Urothelium cell line (cell line): ENCODE measurements around the gene TMED4.
"Not testable (repeated sequence)": the region's sequence is repeated elsewhere in the genome, so short reads cannot be mapped to it uniquely, and the experiment has no call there.

ENCODE experiments used
- DNase-seq: peaks from one replicate; pipeline ENCODE4 v3.0.0; 2011; ENCODE audit warnings: low spot score, mixed read lengths
- FAIRE-seq: peaks from 2 replicates; lab custom pipeline; 2011; peaks lifted over from hg19 to GRCh38; lab: Jason Lieb, UNC

Gene TMED4

DNA sequence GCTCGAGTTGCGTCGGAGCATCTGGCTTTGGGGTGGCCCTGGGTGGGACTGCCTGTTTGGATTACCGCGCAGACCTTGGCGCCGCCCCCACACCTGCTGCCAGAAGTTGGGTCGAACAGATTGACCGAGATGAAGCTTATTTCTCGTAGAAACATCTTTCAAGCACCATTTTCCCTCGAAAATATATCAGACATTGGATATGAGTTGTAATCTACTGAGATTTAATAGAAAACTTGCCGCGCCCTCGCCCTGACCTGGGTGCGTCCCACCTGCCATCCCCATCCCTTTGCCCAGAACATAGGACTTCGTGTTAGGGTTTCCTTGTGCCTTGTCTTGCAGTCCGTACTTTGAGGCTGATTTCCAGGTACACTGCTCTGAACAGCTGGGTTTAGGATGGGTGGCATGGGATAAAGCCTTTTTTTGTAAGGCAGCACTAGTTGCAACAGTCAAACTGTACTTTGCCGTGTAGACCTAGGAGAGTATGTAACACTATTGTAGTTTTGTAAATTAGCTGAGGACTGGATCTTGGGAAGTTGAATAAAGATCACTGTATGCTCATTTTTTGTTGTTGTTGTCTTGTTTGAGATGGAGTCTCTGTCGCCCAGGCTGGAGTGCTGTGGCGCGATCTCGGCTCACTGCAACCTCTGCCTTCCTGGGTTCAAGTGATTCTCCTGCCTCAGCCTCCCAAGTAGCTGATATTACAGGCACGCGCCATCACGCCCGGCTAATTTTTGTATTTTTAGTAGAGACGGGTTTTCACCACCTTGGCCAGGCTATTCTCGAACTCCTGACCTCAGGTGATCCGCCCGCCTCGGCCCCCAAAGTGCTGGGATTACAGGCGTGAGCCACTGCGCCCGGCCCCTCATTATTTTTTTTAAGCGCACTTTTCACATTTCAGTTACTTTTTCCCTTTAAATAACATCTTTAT, 25.4 kb upstream of the TMED4 start:
- no peak for FAIRE-seq

DNA sequence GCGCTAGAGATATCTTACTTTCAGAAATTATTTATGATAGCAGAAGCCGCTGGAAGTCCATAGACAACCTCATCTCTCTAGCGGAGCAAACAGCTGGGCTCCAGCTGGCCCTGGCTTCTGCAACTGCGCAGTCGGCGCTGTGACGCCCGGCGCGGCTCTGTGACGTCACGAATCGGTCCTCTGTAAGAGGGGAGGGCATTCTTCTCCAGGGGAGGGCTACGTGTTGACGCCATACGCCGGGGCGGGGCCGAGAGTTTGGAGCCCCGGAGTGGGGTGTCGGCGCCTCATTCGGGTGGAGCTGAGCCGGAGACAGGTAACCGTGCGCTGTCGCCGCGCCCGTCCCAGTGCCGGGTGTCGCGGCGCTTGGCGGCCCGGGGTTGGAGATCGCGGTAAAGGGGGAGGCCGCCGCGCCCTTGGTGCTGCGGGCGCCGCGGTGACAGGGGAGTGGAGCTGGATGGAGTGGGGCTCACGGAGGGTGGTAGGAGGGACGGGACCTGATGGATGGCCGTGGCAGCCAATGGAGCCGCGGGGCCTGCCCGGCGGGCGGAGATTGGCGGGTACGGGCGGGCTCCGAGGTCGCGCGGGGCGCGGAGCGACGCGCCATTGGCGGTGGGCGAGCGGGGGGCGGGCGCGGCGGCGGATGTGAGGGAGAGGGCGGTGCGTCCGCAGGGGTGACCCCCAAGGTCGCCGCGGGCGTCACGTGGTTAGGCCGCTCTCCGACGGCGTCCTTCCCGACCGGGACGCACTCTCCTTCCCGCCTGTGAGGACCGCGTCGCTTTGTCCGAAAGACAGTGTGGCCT, 24.5 kb upstream of the TMED4 start, which contains the start of gene OGDH:
TSS of gene OGDH (plus strand) at position 287 of the 800 bp plus-strand sequence. CDS start 17,717 bp downstream, outside the sequence.
- FAIRE-seq (peak; percentile 87), DNase-seq (peak; percentile 100)

More for the DNA sequence above, 25.4 kb upstream of the TMED4 start:
- DNase-seq = no peak

DNA sequence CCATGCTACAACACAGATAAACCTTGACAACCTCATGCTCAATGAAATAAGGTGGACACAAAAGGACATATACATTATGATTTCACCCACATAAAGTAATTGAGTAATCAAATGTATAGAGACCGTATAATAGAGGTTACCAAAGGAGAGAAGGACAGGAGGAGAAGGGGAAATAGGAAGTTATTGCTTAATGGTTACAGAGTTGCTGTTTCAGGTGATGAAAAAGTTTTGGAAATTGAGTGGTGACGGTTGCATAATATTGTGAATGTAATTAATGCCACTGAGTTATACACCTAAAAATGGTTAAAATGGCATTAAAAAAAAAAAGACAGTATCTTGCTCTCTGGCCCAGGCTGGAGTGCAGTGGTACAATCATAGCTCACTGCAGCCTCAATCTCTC, 22.9 kb upstream of the TMED4 start:
- DNase-seq (no peak), FAIRE-seq (no peak)

DNA sequence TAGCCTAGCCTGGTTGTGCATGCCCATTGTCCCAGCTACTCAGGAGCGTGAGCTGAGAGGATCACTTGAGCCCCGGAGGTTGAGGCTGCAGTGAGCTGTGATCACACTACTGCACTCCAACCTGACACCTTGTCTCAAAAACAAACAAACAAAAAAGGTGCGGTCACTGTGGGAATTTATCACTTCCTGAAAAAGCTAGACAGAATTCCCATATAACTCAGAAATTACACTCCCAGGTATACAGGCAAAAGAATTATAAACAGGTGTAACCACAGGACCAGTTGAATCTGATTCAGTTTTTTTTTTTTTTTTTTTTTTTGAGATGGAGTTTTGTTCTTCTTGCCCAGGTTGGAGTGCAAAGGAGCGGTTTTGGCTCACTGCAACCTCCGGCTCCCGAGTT, 21.2 kb upstream of the TMED4 start:
- FAIRE-seq = no peak
- no peak for DNase-seq

DNA sequence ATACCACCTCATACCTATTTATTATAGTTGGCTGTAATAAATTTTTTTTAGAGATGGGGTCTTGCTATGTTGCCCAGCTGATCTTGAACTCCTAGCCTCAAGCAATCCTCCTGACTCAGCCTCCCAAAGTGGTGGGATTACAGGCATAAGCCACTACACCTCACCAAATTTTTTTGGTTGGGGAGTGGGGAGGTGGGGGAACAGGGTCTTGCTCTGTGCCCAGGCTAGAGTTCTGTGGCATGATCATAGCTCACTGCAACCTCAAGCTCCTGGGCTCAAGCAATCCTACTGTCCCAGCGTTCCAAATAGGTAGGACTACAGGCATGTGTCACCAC, 20.5 kb upstream of the TMED4 start:
- DNase-seq (no peak), FAIRE-seq (no peak)

DNA sequence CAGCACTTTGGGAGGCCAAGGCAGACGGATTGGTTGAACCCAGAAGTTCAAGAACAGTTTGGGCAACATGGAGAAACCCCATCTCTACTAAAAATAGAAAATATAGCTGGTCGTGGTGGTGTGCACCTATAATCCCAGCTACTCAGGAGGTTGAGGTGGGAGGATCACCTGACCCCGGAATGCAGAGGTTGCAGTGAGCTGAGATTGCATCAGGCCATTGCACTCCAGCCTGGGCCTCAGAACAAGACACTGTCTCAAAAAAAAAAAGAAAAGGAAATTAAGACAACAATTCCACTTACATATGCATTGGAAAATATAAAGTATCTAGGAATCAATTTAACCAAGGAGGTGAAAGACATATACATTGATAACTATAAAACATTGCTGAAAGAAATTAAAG, 17.2 kb upstream of the TMED4 start:
- FAIRE-seq = no peak

DNA sequence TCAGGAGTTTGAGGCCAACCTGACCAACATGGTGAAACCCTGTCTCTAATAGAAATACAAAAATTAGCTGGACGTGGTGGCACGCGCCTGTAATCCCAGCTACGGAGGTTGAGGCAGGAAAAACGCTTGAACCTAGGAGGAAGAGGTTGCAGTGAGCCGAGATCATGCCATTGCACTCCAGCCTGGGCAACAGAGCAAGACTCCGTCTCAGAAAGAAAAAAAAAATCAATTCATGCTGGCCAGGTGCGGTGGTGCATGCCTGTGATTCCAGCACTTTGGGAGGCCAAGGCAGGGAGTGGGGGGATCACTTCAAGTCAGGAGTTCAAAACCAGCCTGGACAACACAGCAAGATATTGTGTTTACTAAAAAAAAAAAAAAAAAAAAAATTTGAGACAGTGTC, 15.2 kb upstream of the TMED4 start:
- not testable (repeated sequence) for DNase-seq, FAIRE-seq

More for the DNA sequence above, 17.2 kb upstream of the TMED4 start:
- no peak for DNase-seq

DNA sequence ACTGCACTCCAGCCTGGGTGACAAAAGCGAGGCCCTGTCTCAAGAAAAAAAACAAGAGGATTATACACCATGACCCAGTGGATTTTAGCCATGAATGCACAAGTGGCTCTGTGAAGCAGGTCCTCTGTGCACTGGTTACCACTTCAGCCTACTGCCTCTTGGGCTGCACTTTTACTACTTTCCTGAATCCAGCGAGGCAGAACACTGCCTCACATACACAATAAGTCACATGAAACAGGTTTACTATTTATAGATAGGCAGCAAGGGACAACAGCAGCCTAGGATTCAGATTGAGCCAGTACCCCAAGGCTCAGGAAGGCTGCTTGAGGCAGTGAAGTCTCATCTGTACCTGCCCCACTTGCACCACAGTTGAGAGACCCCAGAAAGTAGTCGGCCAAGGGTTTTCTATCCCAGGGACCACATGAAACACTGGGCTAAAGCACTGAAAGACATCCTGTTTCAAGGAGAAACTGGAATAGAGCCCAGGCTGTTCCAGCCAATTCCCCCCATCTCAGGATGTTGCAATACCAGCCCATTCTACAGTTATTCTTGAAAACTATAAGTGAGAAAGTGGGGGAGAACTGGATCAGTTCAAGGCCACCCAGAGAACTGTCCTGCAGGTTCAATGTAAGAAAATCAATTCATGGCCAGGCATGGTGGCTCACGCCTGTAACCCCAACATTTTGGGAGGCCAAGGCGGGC, 14.1 kb upstream of the TMED4 start:
- no peak for FAIRE-seq
- no peak for DNase-seq

DNA sequence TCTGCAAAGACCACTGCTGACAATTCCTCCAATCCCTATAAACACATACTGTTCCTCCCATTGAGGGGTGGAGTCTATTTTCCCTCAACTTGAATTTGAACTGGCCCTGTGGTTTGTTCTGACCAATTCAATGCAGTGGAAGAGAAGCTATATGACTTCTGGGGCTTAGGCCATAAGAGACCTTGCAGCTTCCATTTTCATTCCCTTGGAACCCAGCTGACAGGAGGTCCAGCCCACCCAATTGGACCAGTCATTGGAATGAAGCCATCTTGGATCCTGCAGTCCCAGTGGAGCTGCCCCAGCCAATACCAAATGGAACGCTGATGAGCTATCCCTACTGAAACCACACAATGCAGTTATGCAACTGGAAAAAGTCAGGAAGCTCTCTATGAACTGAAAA, 8.9 kb upstream of the TMED4 start:
- DNase-seq (no peak), FAIRE-seq (no peak)

DNA sequence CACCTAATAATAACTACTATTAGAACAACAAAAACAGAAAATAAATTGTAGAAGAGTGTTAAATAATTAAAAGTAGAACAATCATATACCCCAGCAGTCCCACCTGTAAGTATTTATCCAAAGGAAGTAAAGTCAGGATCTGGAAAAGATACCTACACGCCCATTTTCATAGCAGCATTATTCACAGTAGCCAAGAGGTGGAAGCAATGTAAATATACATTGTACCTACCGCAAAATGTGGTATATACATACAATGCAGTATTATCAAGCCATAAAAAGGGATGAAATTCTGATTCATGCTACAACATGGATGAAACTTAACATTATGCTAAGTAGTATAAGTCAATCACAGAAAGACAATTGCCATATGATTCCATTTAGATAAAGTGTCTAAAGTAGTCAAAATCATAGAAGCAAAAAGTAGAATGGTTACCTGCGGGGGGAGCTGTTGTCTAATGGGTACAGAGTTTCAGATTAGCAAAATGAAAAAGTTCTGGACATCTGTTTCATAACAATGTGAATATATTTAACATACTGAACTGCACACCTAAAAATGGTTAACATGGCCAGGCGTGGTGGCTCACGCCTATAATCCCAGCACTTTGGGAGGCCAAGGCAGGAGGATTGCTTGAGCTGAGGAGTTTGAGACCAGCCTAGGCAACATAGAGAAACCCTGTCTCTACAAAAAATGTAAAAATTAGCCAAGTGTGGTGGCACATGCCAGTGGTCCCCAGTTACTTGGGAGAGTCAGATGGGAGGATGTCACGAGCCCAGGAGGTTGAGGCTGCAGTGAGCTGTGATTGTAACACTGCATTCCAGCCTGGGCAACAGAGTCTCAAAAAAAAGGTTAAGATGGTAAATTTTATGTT, 6.0 kb upstream of the TMED4 start:
- FAIRE-seq (peak; percentile 74), DNase-seq (no peak)

DNA sequence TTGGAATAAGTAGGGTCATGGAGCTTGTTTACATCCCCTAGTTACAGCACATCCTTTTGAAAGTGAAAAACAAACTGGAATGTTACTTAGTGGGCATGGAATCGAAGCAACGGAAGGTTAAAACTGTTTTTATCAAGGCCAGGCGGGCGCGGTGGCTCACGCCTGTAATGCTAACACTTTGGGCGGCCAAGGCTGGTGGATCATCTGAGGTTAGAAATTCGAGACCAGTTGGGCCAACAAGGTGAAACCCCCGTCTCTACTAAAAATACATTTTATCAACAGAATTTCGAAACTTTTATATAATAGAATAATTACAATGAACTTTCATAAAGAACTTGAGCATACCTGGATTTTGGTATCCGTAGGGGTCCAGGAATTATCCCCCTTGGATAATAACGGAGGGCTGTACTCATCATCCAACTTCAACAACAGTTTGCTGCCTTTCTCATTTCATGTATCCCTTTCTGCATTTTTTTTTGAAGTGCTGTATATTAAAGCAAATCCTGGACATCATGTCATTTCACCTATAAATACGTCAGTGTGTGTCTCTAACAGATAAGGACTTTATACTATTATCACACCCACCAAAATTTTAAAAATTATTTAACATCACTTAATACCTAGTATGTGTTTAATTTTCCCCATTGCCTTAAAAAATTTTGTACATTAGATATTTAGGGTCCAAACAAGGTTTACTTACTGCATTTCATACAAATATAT, 1.3 kb upstream of the TMED4 start:
- no peak for FAIRE-seq
- DNase-seq = no peak

DNA sequence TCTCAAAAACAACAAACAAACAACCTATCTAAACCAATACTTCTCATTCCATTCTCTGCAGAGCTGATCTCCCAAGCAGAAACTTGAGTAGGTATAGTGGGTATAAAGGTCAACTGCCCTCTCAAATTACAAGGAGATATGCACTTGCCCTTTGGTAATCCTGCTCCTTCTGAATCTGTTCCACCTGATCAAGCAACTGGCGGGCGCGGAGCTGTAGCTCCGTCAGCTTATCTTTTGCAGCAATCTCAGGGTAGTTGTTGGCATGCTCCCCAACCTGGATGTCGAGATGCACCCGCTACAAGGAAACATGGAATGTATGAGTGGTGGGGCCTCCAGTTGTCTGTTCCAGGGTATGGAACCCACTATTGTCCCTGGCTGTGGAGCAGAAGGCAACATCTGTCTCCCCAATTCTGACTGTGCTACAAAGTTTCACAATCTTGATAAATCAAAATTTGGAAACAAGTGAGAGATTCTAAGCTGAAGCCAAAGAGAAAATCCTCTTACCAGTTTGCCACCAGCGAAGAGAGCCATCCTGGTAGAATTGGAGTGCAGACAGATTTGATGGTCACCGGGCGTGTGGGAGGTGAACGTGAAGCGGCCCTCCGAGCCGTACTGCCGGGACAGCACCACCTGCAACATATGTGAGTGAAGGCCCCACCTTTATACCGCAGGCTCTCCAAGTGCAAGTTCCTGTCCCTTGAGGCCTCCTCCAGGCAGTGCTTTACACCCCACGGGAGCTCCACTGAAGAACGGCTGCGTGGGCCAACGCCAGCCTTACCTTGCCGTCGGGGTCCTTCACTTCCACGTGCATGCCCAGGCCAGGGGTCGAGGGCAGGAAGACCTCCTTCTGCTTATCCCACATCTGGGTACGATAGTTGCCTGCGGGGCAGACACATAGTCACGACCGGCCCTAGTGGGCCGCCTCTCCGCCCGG, 819 bp downstream of the TMED4 start:
- no peak for DNase-seq
- FAIRE-seq = no peak

DNA sequence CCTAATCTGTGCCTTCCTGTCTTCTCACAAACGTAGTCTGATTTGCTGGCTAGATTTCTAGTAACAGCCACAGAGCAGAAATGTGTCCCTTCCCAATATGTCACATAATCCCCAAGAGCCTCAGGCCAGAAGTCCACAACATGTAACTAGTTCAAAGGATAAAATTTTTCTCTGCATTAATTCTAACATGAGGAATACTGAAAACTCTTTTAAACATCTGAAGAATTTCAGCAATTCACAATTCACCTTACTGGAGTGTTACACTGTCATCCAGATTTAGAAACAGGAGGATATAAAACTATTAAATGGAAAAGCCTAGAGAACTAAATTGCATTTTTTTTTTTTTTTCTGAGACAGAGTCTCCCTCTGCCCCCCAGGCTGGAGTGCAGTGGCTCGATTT, 5.8 kb downstream of the TMED4 start:
- DNase-seq (no peak), FAIRE-seq (no peak)

DNA sequence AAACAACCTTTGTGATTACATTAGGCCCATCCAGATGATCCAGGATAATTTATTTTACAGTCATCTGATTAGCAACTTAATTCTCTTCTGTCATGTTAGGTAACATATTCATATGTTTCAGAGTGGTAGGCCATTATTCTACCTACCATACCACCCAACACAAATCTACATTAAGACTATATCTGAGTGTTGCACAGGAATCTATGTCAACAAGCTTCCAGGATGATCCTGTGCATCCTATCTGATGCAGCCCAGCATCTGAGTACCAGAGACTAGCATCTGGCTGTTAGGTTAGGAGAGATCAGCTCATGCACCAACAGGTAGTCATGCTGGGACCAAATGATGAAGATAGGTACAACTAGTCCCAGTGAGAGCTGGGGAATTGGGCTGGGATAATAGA, 7.0 kb downstream of the TMED4 start:
- FAIRE-seq (no peak), DNase-seq (no peak)

DNA sequence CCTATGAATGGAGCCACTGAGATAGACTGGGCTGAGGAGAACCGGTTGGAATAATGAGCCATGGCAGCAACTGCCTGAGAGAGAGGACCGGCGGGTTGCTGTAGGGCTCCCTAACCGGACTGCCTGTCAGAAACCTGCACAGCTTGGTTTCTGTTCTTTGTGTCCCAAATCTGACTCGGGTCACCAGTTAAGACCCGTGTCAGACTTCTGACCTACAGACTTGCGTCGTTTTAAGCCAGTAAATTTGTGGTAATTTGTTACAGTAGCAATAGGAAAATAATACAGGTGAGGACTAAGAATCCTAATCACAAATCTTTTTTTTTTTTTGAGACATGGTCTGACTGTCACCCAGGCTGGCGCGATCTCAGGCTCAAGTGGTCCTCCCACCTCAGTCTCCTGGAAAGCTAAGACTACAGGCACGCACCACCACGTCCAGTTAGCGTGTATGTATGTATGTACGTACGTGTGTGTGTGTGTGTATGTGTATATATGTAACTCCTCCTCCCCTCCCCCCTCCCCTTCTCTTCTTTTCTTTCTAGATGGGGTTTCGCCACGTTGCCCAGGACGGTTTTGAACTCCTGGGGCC, 7.7 kb downstream of the TMED4 start:
- DNase-seq (peak; percentile 22), FAIRE-seq (no peak)

DNA sequence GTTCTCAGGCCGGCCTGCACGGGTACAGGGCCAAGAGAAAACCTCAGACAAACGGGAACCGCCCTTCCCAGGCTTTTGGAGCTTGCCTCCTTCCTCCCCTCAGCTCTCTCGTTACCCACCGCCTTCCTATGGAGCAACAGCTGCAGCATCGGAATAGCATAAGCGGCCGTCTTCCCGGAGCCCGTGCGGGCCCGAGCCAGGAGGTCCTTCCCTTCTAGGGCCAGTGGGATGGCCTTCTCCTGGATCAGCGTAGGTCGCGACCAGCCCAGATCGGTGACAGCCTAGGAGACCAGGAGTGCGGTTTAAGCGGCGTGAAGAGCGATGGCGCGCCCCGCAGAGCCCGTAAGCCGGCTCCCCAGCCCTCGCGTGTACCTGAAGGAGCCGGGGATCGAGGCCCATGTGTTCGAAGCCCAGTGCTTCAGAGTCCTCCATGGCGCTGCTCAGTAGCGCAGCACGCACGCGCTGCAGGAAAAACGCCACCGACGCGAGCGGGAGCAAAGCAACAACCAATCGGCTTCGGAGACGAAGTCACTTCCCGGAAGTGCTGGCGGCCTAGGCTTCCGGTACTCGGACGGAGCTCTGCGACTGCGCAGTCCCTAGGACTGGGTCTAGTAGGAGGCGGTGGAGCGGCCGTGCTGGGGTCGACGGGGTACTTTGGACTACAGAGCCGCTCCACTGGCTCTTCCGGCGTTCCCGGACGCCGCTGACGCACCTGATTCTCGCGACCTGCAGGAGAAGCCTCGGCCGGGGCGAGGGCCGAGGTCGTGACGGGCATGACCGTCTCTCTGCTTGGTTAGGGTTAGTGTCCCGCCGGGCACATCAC, 8.4 kb downstream of the TMED4 start, which contains the start of gene DDX56:
TSS of gene DDX56 (minus strand) at position 445 of the 823 bp plus-strand sequence. CDS start at position 432, 13 bp downstream.
- FAIRE-seq = peak; percentile 87

DNA sequence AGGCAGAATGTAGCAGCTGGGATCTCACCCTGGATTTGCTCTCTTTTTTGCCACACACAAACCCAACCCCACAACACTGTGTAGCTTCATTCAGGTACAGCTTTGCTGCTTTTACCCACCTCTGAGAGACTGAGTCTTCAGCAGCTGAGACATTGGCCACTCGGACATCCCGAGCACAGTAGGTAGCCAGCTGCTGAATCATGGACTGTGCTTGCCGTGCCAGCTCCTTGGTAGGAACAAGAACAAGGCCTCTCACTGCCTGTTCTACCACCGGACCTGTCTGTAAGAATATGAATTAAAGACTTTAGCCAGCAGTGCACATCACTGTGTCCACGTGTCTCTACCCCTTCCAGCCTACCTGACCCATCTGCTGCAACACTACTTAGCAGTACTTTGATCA, 9.3 kb downstream of the TMED4 start:
- FAIRE-seq (no peak), DNase-seq (no peak)

More for the DNA sequence above, 8.4 kb downstream of the TMED4 start, which contains the start of gene DDX56:
- DNase-seq = peak; percentile 98
